Measurements from ENCODE around the gene AIF1. TPM values are rescaled to one million over a fixed set of nuclear protein-coding genes. Genes with fewer than 3 reads are reported as not detected.
A peak's percentile ranks its signal among the peaks of the same experiment; 100 is the strongest.

Gene AIF1
- total and polyA plus RNA-seq, 2 donors from 2014 or later: 44.1 to 121 TPM

- H3K36me3 ChIP-seq (ENCODE audit: control insufficient read depth in 2 of 3, insufficient read depth in 3 of 3, low read length in 3 of 3): peaks cover 9 to 86% (median 60%) of the 10 kb centered on the region in 3 donors
- FAIRE-seq: no peak
- no peak overlapping the region for H3K27ac ChIP-seq (ENCODE audit: low read depth in 2 of 2, low read length in 2 of 2)
- H3K9me3 ChIP-seq (ENCODE audit: control insufficient read depth in 2 of 3, insufficient read depth in 1 of 3, low read length in 3 of 3): no peaks in the 10 kb centered on the region
- intact Hi-C loops (cut with DNase I): no loop called here
- H3K4me1 ChIP-seq (ENCODE audit: control insufficient read depth in 2 of 3, insufficient read depth in 2 of 3, low read depth in 1 of 3, low read length in 3 of 3): no peaks in the 10 kb centered on the region
- H3K9ac ChIP-seq (ENCODE audit: low read length in 3 of 3): no peak overlapping the region
- no peak for TF ChIP-seq CTCF (IDR thresholded peaks at IDR 0.05; ENCODE audit: borderline replicate concordance, extremely low read depth, insufficient read depth)
- no peak for DNase-seq
- no peak overlapping the region for H3K4me3 ChIP-seq (ENCODE audit: low read length in 3 of 3)
- H3K27me3 ChIP-seq (ENCODE audit: control insufficient read depth, insufficient read depth, low read length): no peaks in the 10 kb centered on the region
These were observed 28.9 kb downstream of the AIF1 start for GRCh38 chr6:31643818-31644454.

DNA sequence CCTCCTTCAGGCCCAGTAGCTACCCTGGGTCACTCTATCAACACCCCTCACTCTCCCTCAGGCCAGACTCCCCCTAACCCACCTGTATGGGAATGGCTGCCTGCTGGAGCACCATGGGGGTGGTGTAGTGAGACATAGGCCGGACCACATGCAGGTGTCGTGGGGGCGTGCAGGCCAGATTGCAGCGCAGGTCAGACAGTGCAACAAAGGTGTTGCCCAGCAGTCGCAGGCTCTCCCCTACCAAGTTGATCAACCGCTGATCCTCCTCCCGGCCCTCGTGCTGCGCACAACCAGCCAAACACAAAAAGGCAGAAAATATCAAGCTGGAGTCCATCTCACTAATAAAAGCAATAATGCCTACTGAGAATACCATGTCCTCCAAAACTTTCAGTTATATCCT, 30.3 kb downstream of the AIF1 start:
- intact Hi-C loops (cut with DNase I): no loop called here
- Histone ChIP-seq H3K9me3 (ENCODE audit: control insufficient read depth in 2 of 3, insufficient read depth in 1 of 3, low read length in 3 of 3) (no peaks in the 10 kb centered on the region), H3K4me3 (ENCODE audit: low read length in 3 of 3) (no peak overlapping the region), H3K9ac (ENCODE audit: low read length in 3 of 3) (no peak overlapping the region), H3K27ac (ENCODE audit: low read depth in 2 of 2, low read length in 2 of 2) (no peak overlapping the region), H3K27me3 (ENCODE audit: control insufficient read depth, insufficient read depth, low read length) (no peaks in the 10 kb centered on the region), H3K36me3 (ENCODE audit: control insufficient read depth in 2 of 3, insufficient read depth in 3 of 3, low read length in 3 of 3) (peaks cover 14 to 79% (median 59%) of the 10 kb centered on the region in 3 donors), H3K4me1 (ENCODE audit: control insufficient read depth in 2 of 3, insufficient read depth in 2 of 3, low read depth in 1 of 3, low read length in 3 of 3) (no peaks in the 10 kb centered on the region)
- TF ChIP-seq CTCF (IDR thresholded peaks at IDR 0.05; ENCODE audit: borderline replicate concordance, extremely low read depth, insufficient read depth): no peak
- DNase-seq (no peak), FAIRE-seq (no peak)

DNA sequence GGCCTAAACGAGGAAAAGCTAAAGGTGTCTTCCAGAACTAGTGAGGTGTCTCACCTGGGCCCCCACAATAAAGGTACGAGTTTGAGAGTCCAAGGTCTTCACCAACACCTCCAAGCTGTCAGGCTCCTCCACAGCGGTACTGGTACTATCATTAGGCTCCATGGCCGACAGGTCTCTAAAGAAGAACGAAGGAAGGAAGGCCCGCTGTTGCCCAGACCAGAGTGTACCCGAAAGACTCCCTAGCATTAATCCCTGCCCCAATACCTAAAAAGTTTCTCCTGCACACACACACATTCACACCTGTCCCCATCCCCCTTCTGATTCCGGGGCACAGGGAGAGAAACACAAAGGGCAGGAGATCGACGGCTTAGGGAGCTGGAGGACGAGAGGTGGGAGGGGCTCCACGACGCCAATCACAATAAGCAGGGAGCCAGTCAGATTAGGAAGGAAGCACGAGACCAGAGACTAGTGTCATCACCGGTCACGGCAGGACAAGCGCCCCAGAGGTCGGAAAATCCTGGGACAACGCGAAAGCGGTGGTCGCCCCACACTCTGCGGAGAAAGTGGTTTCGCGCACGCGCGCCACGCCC, 36.7 kb downstream of the AIF1 start:
- H3K27ac ChIP-seq (ENCODE audit: low read depth in 2 of 2, low read length in 2 of 2): peak overlapping the region; percentile 98 to 100
- FAIRE-seq: no peak
- peak overlapping the region; percentile 90 to 98 (median 90) for H3K9ac ChIP-seq (ENCODE audit: low read length in 3 of 3)
- intact Hi-C loops (cut with DNase I): no loop called here
- TF ChIP-seq CTCF (IDR thresholded peaks at IDR 0.05; ENCODE audit: borderline replicate concordance, extremely low read depth, insufficient read depth): no peak
- H3K4me1 ChIP-seq (ENCODE audit: control insufficient read depth in 2 of 3, insufficient read depth in 2 of 3, low read depth in 1 of 3, low read length in 3 of 3): peaks cover 0 to 24% (median 17%) of the 10 kb centered on the region in 3 donors
- H3K36me3 ChIP-seq (ENCODE audit: control insufficient read depth in 2 of 3, insufficient read depth in 3 of 3, low read length in 3 of 3): peaks cover 10 to 27% (median 22%) of the 10 kb centered on the region in 3 donors
- peak in 2 of 5 donors; percentile 79 to 90 for DNase-seq
- no peaks in the 10 kb centered on the region for H3K27me3 ChIP-seq (ENCODE audit: control insufficient read depth, insufficient read depth, low read length)
- H3K4me3 ChIP-seq (ENCODE audit: low read length in 3 of 3): peak overlapping the region; percentile 87 to 98 (median 97)
- no peaks in the 10 kb centered on the region for H3K9me3 ChIP-seq (ENCODE audit: control insufficient read depth in 2 of 3, insufficient read depth in 1 of 3, low read length in 3 of 3)

Data from kidney (tissue), 14 donors.